ENCODE measurements around the gene MRPL50.

Gene MRPL50

DNA sequence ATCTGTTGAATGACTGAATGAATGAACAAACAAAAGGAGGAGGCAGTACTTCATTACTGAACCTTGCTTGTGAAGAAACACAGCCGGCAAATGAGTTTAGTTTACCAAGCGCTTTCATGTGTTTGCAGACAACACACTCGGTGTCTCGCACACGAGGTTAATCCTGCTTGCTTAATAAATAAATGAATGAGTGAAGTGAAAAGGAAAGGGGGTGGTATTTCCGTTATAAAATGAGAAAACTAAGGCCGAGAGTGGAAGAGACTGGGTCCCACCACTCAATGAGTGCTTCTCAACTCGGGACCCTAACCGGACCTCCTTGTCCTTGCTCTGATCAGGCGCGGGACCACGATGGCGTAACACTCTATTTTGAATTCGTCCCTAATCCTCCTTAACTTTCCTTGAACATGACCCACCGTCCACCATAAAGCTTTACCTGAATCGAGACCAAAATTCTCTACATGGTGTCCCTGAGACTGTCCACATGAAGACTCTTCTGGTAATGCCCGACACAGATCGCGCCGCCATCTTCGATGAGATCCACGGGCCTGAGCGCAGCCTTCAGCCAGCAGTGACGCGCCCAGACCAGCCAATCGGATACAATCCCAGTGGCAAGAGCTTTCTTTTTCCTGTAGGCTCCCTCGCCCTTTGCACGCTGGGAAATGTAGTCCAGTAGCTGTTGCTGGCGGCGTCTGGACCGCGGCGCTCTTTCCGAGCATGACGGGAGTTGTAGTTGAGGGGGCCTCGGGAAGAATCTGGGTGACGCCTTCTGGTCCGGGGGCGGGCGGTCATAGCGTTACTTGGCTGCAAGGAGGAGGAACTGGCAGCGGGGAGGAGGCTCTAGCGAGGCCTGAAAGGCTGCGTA, at the start of gene MRPL50, which contains the start of gene ZNF189:
Gene MRPL50, minus strand, starts transcription at position 551 of the 862 bp plus-strand sequence. Its CDS starts 26 bp downstream, at position 525.
Gene ZNF189, plus strand, starts transcription at position 784 of the 862 bp plus-strand sequence. CDS start 306 bp downstream, outside the sequence.
- DNase-seq (ENCODE audit: low spot score), result peak; percentile 100

DNA sequence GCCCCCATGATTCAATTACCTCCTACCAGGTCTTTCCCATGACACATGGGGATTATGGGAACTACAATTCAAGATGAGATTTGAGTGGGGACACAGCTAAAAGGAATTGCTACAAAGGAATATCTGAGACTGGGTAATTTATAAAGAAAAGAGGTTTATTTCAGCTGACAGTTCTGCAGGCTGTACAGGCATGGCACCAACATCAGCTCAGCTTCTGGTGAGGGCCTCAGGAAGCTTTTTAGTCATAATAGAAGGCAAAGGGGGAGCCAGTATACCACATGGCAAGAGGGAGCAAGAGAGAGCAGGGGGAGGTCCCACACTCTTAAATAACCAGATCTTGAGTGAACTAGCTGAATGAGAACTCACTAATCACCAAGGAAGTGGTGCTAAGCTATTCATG, 48.3 kb upstream of the MRPL50 start:
- DNase-seq (ENCODE audit: low spot score), result no peak

DNA sequence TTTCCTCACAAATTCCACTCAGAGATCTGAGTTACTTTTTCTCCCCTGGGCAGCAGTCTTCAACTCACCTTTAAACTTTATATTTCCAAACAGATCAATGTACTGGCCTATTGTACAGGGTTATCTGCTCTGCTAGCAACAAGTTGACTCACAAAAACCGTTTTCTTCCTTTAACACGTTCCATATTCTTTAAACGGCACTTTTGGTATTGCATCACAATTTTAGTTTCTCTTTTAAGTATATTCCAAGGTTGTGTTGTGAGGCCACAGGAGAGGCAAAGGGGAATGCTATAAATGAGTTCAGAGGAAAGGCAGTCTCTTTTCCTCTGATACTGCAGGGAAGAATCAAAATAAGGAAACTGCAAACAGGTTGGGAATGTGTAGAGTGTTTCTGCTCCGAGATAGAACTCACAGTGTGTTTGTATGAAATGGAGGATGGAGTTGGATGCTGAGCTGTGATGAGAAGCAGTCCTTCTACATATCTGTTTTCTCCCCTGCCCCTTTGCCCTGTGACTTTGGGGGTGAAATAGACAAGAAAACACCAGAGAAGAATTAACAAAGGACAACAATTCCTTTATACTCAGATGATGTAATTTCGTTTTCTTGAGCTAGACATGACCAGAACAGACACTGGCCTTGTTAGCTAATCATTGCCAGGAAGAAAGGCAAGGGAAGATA, 47.1 kb upstream of the MRPL50 start:
- DNase-seq (ENCODE audit: low spot score), result no peak

DNA sequence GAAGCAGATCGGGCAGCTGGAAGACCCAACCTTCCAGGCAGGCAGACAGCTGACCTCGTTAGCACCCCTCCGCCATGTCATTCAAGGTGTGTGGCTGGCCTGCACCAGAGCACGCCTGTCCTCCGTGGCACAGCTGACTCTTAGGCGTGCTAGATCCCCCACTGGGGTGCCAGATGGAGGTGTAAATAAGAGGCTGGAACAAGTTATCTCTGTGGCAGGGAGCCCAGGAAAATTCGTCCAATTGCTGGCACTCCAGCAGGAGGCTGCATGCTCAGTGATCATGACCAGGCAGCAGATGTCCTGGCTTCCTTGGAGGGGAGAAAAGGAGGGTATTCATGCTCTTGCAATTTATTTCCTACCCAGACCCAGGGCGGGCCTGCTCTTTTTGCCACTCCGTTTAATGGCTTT, 45.0 kb upstream of the MRPL50 start:
- peak; percentile 53 for DNase-seq (ENCODE audit: low spot score)

- DNase-seq (ENCODE audit: low spot score), result no peak
Measured at GRCh38 chr9:101442736-101443135, 44.3 kb upstream of the MRPL50 start.

GRCh38 chr9:101442318-101442717, 43.9 kb upstream of the MRPL50 start:
- no peak for DNase-seq (ENCODE audit: low spot score)

DNA sequence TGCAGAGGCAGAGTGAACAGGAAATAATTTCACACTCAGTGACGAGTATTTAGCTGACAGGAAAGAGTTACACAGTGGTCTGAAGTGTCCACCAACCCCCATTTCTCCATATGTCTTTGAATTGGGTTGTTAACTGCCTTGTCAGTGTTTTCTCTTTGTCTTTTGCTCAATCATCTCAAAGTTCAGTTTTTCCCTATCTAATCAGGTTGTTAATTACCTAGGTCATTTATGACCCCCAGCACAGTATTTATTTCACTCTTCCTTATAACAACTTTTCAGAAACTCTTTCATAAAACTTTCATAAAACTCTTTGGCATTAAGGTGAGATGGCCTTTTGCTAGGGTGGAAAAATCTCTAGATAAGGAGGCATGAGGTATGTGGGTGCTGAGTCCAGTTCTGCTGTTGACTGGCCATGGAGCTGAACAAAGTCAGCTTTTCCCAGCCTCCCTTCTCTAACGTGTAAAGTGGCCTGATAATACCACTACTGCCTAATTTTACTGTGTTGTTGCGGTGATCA, 42.4 kb upstream of the MRPL50 start:
- DNase-seq (ENCODE audit: low spot score), result no peak

GRCh38 chr9:101438523-101438922, 40.1 kb upstream of the MRPL50 start:
- DNase-seq (ENCODE audit: low spot score), result no peak

- peak; percentile 18 for DNase-seq (ENCODE audit: low spot score)
Measured at GRCh38 chr9:101437806-101438232, 39.4 kb upstream of the MRPL50 start.

- DNase-seq (ENCODE audit: low spot score), result no peak
Measured at GRCh38 chr9:101435601-101436079, 37.2 kb upstream of the MRPL50 start, which contains the start of gene ALDOB. ALDOB (minus strand) TSS chr9:101435774; CDS start chr9:101430887, 4,887 bp downstream.

GRCh38 chr9:101434998-101435397, 36.6 kb upstream of the MRPL50 start:
- DNase-seq (ENCODE audit: low spot score), result no peak

DNA sequence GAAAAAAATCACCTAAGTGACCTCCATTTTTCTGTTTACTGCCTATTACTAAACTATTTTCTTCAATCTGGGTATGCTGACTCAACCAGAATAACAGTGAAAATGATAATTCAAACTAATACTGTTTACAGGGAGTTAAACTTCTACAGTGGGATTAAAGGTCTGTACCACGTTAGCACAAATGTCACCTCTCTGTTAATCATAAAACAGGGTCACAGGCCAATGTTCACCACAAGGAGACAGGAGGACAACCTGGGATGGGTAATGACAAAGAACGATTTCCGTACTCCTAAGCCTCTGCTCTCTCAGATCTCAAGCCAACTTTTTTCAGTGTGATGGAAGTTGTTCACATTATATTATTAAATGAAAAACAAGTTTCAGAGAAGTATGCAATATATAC, 34.8 kb upstream of the MRPL50 start:
- no peak for DNase-seq (ENCODE audit: low spot score)

GRCh38 chr9:101432740-101433139, 34.3 kb upstream of the MRPL50 start:
- DNase-seq (ENCODE audit: low spot score), result no peak

DNA sequence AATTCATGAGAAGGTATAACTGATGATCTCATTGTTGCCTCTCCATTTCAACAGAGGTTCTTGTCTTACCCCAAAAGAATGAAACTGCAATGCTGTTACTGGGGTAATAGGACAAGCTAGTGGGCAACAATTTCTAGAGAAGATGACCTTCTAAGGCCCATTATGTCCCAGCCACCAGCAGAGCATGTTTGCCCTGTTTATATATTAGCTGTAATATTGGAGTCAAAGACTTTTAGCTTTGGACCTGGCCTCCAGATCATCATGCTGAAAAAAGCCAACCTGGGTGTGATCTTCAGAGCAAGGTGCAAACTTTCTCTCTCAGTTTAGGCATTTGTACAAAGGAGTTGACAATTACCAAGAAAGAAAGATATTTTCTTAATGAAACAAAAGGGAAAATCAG, 33.8 kb upstream of the MRPL50 start:
- DNase-seq (ENCODE audit: low spot score), result no peak

DNA sequence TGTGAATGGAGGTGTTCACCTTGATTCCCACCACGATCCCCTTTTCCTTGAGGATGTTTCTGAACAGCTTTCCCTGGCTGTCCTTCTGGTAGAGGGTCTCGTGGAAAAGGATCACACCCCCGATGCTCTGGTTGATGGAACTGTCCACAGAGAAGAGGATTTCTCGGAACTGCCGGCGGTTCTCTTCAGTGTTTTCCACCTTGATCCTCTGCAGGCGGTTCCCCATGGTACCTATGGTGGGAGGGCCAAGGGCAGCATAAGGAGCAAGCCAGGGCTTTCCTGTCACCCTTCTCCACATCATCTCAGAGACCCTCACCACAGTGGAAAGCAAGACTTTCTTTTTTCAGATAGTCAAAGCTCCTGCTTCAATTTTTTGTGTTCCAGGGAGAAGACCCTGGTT, 31.3 kb upstream of the MRPL50 start:
- DNase-seq (ENCODE audit: low spot score), result no peak

DNA sequence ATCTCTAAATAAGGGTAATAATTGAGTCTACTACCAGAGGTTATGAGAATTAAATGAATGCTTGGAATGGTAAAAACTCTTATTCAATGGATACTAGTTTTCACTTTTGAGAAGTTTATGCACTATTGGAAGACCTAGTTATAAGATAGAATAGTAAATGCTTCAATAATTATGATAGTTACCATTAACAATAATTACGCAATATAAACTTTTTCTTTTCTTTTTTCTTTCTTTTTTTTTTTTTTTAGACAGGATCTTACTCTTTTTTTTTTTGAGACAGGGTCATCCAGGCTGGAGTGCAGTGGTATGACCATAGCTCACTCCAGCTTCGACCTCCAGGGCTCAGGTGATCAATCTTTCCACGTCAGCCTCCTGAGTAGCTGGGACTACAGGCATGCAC, 30.5 kb upstream of the MRPL50 start:
- no peak for DNase-seq (ENCODE audit: low spot score)

DNA sequence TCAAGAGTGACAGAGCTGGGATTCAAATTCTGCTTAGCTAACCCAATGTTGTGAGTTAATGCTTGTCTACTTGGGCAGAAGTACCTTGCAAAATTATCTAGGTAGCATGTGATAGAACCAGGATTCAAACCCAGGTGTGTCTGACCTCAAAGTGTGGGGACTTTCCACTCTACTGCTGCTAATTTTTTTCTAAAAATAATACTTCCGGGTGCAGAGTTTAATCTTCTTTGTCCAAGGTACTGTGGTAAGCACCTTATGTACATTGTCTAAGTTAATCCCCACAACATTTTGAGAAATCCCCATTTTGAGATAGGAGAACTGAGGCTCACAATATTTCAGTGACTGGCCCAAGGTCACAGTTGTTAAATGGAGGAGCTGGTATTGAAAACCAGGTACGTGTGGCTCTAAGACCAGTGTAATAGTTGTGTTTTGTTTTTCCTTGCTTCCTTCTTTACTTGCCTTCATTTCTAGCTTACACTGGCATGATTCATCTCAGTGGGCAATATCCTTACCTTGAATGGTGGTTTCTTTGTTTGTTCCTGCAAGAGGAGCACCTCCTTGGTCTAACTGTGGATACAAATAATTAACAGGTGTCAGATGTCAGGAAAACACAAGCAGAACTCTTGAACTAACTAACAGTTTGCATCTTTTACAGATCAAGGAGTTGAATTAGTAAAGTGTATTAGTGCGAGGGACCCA, 29.7 kb upstream of the MRPL50 start:
- no peak for DNase-seq (ENCODE audit: low spot score)

DNA sequence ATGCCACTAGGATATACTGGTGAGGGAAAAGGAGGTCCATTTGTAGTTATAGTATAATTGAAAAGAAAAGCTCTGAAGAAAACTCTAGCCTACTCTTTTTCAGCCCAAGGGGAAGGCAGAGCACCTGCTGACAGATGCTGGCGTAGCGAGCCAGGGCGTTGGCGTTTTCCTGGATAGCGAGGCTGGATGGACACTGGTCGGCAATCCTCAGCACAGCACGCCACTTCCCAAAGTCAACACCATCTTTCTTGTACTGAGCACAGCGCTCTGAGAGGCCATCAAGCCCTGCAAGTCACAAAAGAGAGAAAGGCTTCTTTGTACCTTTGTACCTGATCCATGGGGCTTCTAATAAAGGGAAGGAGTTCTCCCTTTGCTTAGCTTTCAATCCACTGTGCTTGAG, 28.9 kb upstream of the MRPL50 start:
- DNase-seq (ENCODE audit: low spot score), result no peak

- DNase-seq (ENCODE audit: low spot score), result no peak
Measured at GRCh38 chr9:101421653-101422065, 23.2 kb upstream of the MRPL50 start.

- no peak for DNase-seq (ENCODE audit: low spot score)
Measured at GRCh38 chr9:101419863-101420262, 21.4 kb upstream of the MRPL50 start.

DNA sequence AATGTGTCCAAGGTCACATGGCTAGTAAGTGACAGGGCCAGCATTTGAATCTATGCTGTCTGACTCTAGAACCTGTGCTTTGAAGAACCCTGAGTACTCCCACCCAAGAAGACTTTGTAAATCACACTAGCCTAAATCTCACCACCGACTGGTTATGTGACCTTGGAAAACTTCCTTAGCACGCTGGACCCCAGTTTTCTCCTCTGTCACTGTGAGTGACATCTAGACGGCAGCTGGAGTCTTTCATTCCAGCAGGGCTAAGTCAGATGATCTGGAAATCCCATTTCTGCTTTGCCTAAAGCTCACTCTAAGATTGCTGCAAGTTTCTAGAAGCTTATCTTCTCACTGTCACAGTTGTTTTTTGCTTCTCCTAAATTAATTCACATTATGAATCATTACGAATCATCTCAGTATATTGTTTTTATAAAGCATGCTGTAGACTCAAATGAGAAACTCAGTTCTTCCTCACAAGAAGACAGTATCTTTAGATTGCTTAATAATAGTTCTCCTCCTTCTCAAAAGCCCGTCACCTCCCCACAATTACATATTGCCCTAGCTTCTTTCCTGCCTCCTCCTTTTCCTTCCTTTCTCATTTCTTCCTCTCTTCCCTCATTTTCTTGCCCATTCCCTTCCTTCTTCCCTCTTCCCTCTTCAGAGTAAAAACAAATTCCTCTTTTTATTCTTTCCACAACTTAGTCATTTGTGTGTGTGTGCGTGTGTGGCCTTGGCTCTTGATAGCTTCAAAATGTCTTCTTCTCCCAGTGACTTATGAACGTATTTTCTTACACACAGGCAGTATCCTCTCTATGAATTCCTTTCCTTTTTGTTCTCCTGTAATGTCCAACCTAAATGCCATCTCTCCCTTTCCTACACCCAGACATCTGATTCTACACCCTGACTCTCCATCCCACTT, 20.4 kb upstream of the MRPL50 start:
- no peak for DNase-seq (ENCODE audit: low spot score)
